H1 (cell line): ENCODE measurements around the gene TACR2. TPM values are rescaled to one million over a fixed set of nuclear protein-coding genes. Genes with fewer than 3 reads are reported as not detected.

Experiments
- CTCF ChIA-PET: fragments of 300-600 bp; sonication (Branson Sonifier 250); formaldehyde crosslinking; loops from one replicate; lab custom pipeline; 2021; ENCODE audit not compliant: partially characterized antibody; lab: Charles Lee
- POLR2A ChIA-PET: fragments of 300-600 bp; sonication (Branson Sonifier 250); formaldehyde crosslinking; loops from one replicate; lab custom pipeline; 2021; ENCODE audit warnings: inconsistent platforms; ENCODE audit not compliant: partially characterized antibody; lab: Charles Lee
- DNase-seq, 2 experiments: peaks; one replicate each; pipeline versions ENCODE4 v3.0.0 to v3.0.0-alpha.2; 2010 to 2022; ENCODE audit warnings: low spot score in 2 of 2, low read depth in 1 of 2, mixed read lengths in 1 of 2
- FAIRE-seq: peaks from 2 replicates; lab custom pipeline; 2011; peaks lifted over from hg19 to GRCh38; lab: Jason Lieb, UNC
- H2AFZ ChIP-seq: 2 replicates; pipeline ENCODE4 v1.8.1; 2012; ENCODE audit warnings: low read length, inconsistent platforms
- H2AK5ac ChIP-seq: 2 replicates; pipeline ENCODE4 v1.6.1; 2013; ENCODE audit warnings: low read depth, low read length
- H2BK120ac ChIP-seq: replicated peaks from 2 replicates; pipeline ENCODE3; 2013; ENCODE audit warnings: low read depth, low read length, inconsistent platforms
- H2BK12ac ChIP-seq: 2 replicates; pipeline ENCODE4 v1.6.1; 2013; ENCODE audit warnings: low read depth, low read length
- H2BK15ac ChIP-seq: 2 replicates; pipeline ENCODE4 v1.6.1; 2013; ENCODE audit warnings: low read length
- H2BK20ac ChIP-seq: 2 replicates; pipeline ENCODE4 v1.6.1; 2013; ENCODE audit warnings: low read length
- H2BK5ac ChIP-seq: 2 replicates; pipeline ENCODE4 v1.6.1; 2013; ENCODE audit warnings: low read depth, low read length
- H3K14ac ChIP-seq: 2 replicates; pipeline ENCODE4 v1.6.1; 2013; ENCODE audit warnings: inconsistent platforms; ENCODE audit not compliant: insufficient read length
- H3K18ac ChIP-seq: 2 replicates; pipeline ENCODE4 v1.6.1; 2013; ENCODE audit warnings: low read length; ENCODE audit errors: extremely low read depth
- H3K23ac ChIP-seq: 2 replicates; pipeline ENCODE4 v1.6.1; 2013; ENCODE audit warnings: inconsistent platforms; ENCODE audit not compliant: insufficient read length
- H3K23me2 ChIP-seq: 2 replicates; pipeline ENCODE4 v1.6.1; 2013; ENCODE audit warnings: low read depth, low read length
- H3K27ac ChIP-seq: 2 replicates; pipeline ENCODE4 v1.6.1; 2011; ENCODE audit warnings: low read depth, low read length, inconsistent platforms
- H3K27me3 ChIP-seq, 4 experiments: replicated peaks in 1 of 4; 1 replicate in 1 of 4; 2 replicates in 3 of 4; pipeline versions ENCODE4 v1.6.1 to v1.8.1; 2011 to 2013; ENCODE audit warnings: low read length in 3 of 4, mild to moderate bottlenecking in 3 of 4, inconsistent platforms in 2 of 4, mixed read lengths in 2 of 4, moderate library complexity in 1 of 4; ENCODE audit not compliant: control insufficient read depth in 3 of 4, insufficient read depth in 3 of 4; ENCODE audit errors: extremely low read depth in 1 of 4
- H3K36me3 ChIP-seq, 4 experiments: 2 replicates each; pipeline versions ENCODE4 v1.6.1 to v1.8.1; 2011 to 2013; ENCODE audit warnings: mild to moderate bottlenecking in 4 of 4, low read length in 3 of 4, moderate library complexity in 2 of 4, control low read depth in 1 of 4, inconsistent platforms in 1 of 4; ENCODE audit not compliant: insufficient read depth in 4 of 4, control insufficient read depth in 2 of 4
- H3K4ac ChIP-seq: replicated peaks from 2 replicates; pipeline ENCODE3; 2013; ENCODE audit warnings: low read length, low read depth, mixed read lengths, inconsistent platforms; ENCODE audit not compliant: insufficient read length
- H3K4me1 ChIP-seq, 4 experiments: replicated peaks in 1 of 4; 1 replicate in 1 of 4; 2 replicates in 3 of 4; pipeline versions ENCODE4 v1.6.1 to v1.8.1; 2011 to 2013; ENCODE audit warnings: low read length in 3 of 4, inconsistent platforms in 2 of 4, mixed read lengths in 1 of 4; ENCODE audit not compliant: insufficient read depth in 4 of 4, control insufficient read depth in 3 of 4
- H3K4me2 ChIP-seq, 2 experiments: 2 replicates each; pipeline versions ENCODE4 v1.6.1 to v1.8.1; 2011 to 2013; ENCODE audit warnings: low read depth in 2 of 2, low read length in 2 of 2, control low read depth in 1 of 2, inconsistent platforms in 1 of 2, mild to moderate bottlenecking in 1 of 2; ENCODE audit not compliant: insufficient read depth in 1 of 2
- H3K4me3 ChIP-seq, 4 experiments: fragments of 200-600, 300-600 bp in 1 of 4; sonication (generic), shearing (Covaris generic), sonication (Bioruptor Twin) in 1 of 4; 2 replicates each; pipeline versions ENCODE4 v1.5.1 to v1.8.1; 2011 to 2016; ENCODE audit warnings: low read length in 4 of 4, low read depth in 3 of 4, control low read depth in 2 of 4, inconsistent platforms in 2 of 4, mild to moderate bottlenecking in 2 of 4, mixed read lengths in 1 of 4, moderate library complexity in 1 of 4; ENCODE audit not compliant: insufficient read depth in 2 of 4; ENCODE audit errors: extremely low read depth in 1 of 4
- H3K56ac ChIP-seq: replicated peaks from 2 replicates; pipeline ENCODE3; 2013; ENCODE audit warnings: low read depth, mild to moderate bottlenecking, mixed read lengths, low read length, inconsistent platforms; ENCODE audit not compliant: insufficient read length
- H3K79me1 ChIP-seq: 2 replicates; pipeline ENCODE4 v1.6.1; 2013; ENCODE audit warnings: low read depth, low read length, control low read depth
- H3K79me2 ChIP-seq, 2 experiments: 2 replicates each; pipeline versions ENCODE4 v1.6.1 to v1.8.1; 2012 to 2013; ENCODE audit warnings: low read length in 2 of 2, mild to moderate bottlenecking in 2 of 2, inconsistent platforms in 1 of 2; ENCODE audit not compliant: insufficient read depth in 2 of 2, control insufficient read depth in 1 of 2
- H3K9ac ChIP-seq, 4 experiments: replicated peaks in 1 of 4; 1 replicate in 1 of 4; 2 replicates in 3 of 4; pipeline versions ENCODE4 v1.6.1 to v1.8.1; 2011 to 2013; ENCODE audit warnings: low read depth in 3 of 4, low read length in 3 of 4, control low read depth in 2 of 4, mild to moderate bottlenecking in 2 of 4, moderate library complexity in 2 of 4, inconsistent platforms in 1 of 4; ENCODE audit errors: extremely low read depth in 1 of 4
- H3K9me3 ChIP-seq, 2 experiments: 2 replicates each; pipeline versions ENCODE4 v1.6.1 to v1.8.1; 2012 to 2013; ENCODE audit warnings: mild to moderate bottlenecking in 2 of 2, moderate library complexity in 2 of 2, control low read depth in 1 of 2, inconsistent platforms in 1 of 2, low read depth in 1 of 2, low read length in 1 of 2, mixed read lengths in 1 of 2; ENCODE audit not compliant: insufficient read depth in 2 of 2
- H4K20me1 ChIP-seq, 2 experiments: replicated peaks in 1 of 2; 2 replicates each; pipeline versions ENCODE3 to v1.8.1; 2011 to 2013; ENCODE audit warnings: inconsistent platforms in 2 of 2, low read length in 2 of 2, mild to moderate bottlenecking in 1 of 2; ENCODE audit not compliant: insufficient read depth in 2 of 2, control insufficient read depth in 1 of 2
- H4K5ac ChIP-seq: 2 replicates; pipeline ENCODE4 v1.6.1; 2013; ENCODE audit warnings: low read length, low read depth, mixed read lengths, inconsistent platforms; ENCODE audit not compliant: insufficient read length
- H4K8ac ChIP-seq: 2 replicates; pipeline ENCODE4 v1.8.0; 2013; ENCODE audit warnings: mild to moderate bottlenecking, moderate library complexity, low read length, inconsistent platforms; ENCODE audit not compliant: insufficient read depth; ENCODE audit errors: extremely low read depth
- H4K91ac ChIP-seq: replicated peaks from 2 replicates; pipeline ENCODE3; 2013; ENCODE audit warnings: low read length, mixed read lengths, inconsistent platforms; ENCODE audit not compliant: insufficient read length
- BRCA1 ChIP-seq: IDR thresholded peaks from 2 replicates; pipeline ENCODE4 v1.6.1; 2012; ENCODE audit warnings: low read depth, low read length, improper control_type of control experiment
- EGR1 ChIP-seq: IDR thresholded peaks from 2 replicates; pipeline ENCODE4 v1.6.1; 2011; ENCODE audit warnings: low read depth, low read length, borderline replicate concordance
- PHF8 ChIP-seq: fragments of 200-600 bp; sonication (generic); conservative IDR thresholded peaks from 2 replicates; pipeline ENCODE4 v1.7.1; 2012; ENCODE audit warnings: low read depth, mild to moderate bottlenecking, inconsistent platforms, low read length, moderate library complexity
- RAD21 ChIP-seq, 2 experiments: IDR thresholded peaks in 1 of 2; conservative IDR thresholded peaks in 1 of 2; 2 replicates each; pipeline ENCODE4 v1.6.1; 2011; ENCODE audit warnings: low read depth in 2 of 2, low read length in 2 of 2, improper control_type of control experiment in 1 of 2, inconsistent platforms in 1 of 2, mild to moderate bottlenecking in 1 of 2, moderate library complexity in 1 of 2
- RBBP5 ChIP-seq: IDR thresholded peaks from 2 replicates; pipeline ENCODE4 v1.7.1; 2012; ENCODE audit warnings: low read depth, mild to moderate bottlenecking, inconsistent platforms, low read length, moderate library complexity, borderline replicate concordance
- WGBS, 2 experiments: shearing (Covaris generic) in 1 of 2; methylation state at CpG; one replicate each; pipeline versions ENCODE4 v1.1.6 to v1.1.7; 2013 to 2015; ENCODE audit warnings: low lambda C conversion rate in 2 of 2, mixed read lengths in 2 of 2, inconsistent platforms in 1 of 2, low coverage in 1 of 2, missing lambda C conversion rate in 1 of 2; ENCODE audit not compliant: insufficient replicate concordance in 2 of 2, insufficient coverage in 1 of 2, insufficient read length in 1 of 2; ENCODE audit errors: extremely low coverage in 1 of 2, missing lambda C conversion rate in 1 of 2; 5-methylcytosine and 5-hydroxymethylcytosine counted together
- polyA plus RNA-seq, 7 experiments: library from polyadenylated mRNA; depleted of rRNA in 3 of 7; stranded (reverse) in 5 of 7; unstranded in 2 of 7; fragments of >200 nt in 5 of 7; fragments of 200-250 nt in 2 of 7; gene quantifications; 1 replicate in 5 of 7; 2 replicates in 1 of 7; 4 replicates in 1 of 7; pipeline versions ENCODE4 v1.2.1 to v1.2.3, GENCODE V29; 2011 to 2013; ENCODE audit warnings: missing spikeins in 2 of 7, mixed read lengths in 2 of 7
- total RNA-seq: library from RNA; stranded (reverse); fragmentation: NEBNext Ultra II Directional; extraction: Animal tissue kit (Norgen Biotek cat#: 25700); gene quantifications from 2 replicates; pipeline ENCODE4 v1.2.1, GENCODE V29; 2021
- TF ChIP-seq, protein P1 (sequence below): IDR thresholded peaks from 2 replicates; pipeline ENCODE4 v1.6.1; 2012; ENCODE audit warnings: inconsistent platforms

The TACR2 gene
- total and polyA plus RNA-seq, 2 of the 8 experiments (the other 6 are each of a cell fraction or from before 2014, with no cell fraction given), result 0.06 TPM; not detected in 1

DNA sequence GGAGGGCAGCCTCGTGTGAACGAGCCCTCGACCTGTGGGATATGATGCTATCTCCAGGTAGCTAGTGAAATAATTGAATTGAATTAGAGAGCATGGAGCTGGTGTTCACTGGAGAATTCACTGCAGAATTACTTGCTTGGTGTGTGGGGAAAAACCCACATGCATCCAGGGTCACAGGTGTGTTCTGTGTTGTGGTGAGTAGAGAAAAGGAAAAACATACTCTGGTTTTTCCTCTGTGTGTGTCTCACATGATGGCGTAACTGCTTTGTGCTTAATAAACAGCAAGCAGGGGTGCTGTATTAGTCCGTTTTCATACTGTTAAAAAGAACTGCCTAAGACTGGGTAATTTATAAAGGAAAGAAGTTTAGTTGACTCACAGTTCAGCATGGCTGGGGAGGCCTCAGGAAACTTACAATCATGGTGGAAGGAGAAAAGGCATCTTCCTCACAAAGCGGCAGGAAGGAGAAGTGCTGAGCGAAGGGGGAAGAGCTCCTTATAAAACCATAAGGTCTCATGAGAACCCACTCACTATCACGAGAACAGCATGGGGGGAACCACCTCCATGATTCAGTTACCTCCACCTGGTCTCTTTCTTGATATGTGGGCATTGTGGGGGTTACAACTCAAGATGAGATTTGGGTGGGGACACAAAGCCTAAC is 62.6 kb downstream of the TACR2 start:
- 88% methylated on average over 8 of the region's 8 CpGs; no CpG with 5 or more reads in 1 of the 2 experiments for WGBS, 2 experiments
- Histone ChIP-seq H4K5ac (no peak overlapping the region), H3K36me3 (peaks cover 0 to 5% (median 1%) of the 10 kb centered on the region in 4 experiments; a peak in 3 of 8 replicates), H3K23ac (no peak overlapping the region), H3K79me2 (peaks cover 0 to 68% of the 10 kb centered on the region in 2 experiments; a peak in 2 of 4 replicates), H2BK20ac (no peak overlapping the region), H3K18ac (no peak overlapping the region), H2BK5ac (no peak overlapping the region), H3K23me2 (no peaks in the 10 kb centered on the region), H4K91ac (no peak overlapping the region), H2BK15ac (0 out of 2 replicates have a peak overlapping the region, but pooled peaks have one; percentile 3), H2BK120ac (peak overlapping the region; percentile 10), H2BK12ac (no peak overlapping the region), H3K79me1 (peaks cover 4% of the 10 kb centered on the region), H3K4me3 (no peak overlapping the region), H3K27me3 (no peaks in the 10 kb centered on the region), H3K4me1 (peaks cover 0 to 8% (median 3%) of the 10 kb centered on the region in 4 experiments; a peak in 6 of 7 replicates), H3K27ac (no peak overlapping the region), H3K4ac (no peak overlapping the region), H3K9me3 (no peaks in the 10 kb centered on the region), H3K56ac (no peak overlapping the region), H2AK5ac (no peak overlapping the region), H4K8ac (no peak overlapping the region), H2AFZ (no peak overlapping the region), H3K4me2 (no peak overlapping the region), H3K14ac (no peak overlapping the region), H4K20me1 (peaks cover 2 to 3% of the 10 kb centered on the region in 2 experiments), H3K9ac (no peak overlapping the region)
- FAIRE-seq (no peak), DNase-seq (no peak)
- POLR2A ChIA-PET, result interaction anchor here (1.1 to 1.4 kb wide), 3 partner anchors 10 to 36 kb away, joined by 3 to 4 read pairs (median 3); no protein-coding TSS in a partner anchor
- CTCF ChIA-PET, result interaction anchor here (0.9 to 5.1 kb wide), 11 partner anchors 9 to 117 kb away, joined by 3 to 24 read pairs (median 4); no protein-coding TSS in a partner anchor
- TF ChIP-seq RBBP5 (no peak), EGR1 (no peak), PHF8 (no peak), RAD21 (IDR thresholded peaks at IDR 0.05 in 1 of 2, conservative IDR thresholded peaks at IDR 0.05 in 1 of 2; ENCODE audit: low read depth in 2 of 2, low read length in 2 of 2) (no peak), BRCA1 (no peak)
- TF ChIP-seq, protein P1, sequence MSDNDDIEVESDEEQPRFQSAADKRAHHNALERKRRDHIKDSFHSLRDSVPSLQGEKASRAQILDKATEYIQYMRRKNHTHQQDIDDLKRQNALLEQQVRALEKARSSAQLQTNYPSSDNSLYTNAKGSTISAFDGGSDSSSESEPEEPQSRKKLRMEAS, result no peak
